ENCODE data around the gene USP48.
A peak's percentile ranks its signal among the peaks of the same experiment; 100 is the strongest.

The USP48 gene

DNA sequence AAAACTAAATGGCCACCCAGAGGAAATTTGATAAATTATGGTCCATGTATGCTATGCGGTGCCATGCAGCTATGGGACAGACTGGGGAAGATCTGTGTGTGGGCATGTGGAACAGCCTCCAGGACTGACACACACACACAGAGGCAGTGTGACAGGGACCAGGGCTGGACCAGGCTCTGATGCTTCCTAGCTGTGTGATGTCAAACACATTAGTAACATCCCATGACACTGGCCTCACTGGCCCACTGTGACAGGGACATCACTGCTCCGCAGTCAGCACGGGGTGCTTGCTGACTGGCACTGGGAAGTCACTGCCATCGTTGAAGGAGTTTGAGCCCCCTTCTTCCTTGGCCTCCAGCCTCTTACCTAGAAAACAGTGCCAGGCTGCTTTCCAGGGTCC lies 127.7 kb downstream of the USP48 start:
- TF ChIP-seq, protein P1, sequence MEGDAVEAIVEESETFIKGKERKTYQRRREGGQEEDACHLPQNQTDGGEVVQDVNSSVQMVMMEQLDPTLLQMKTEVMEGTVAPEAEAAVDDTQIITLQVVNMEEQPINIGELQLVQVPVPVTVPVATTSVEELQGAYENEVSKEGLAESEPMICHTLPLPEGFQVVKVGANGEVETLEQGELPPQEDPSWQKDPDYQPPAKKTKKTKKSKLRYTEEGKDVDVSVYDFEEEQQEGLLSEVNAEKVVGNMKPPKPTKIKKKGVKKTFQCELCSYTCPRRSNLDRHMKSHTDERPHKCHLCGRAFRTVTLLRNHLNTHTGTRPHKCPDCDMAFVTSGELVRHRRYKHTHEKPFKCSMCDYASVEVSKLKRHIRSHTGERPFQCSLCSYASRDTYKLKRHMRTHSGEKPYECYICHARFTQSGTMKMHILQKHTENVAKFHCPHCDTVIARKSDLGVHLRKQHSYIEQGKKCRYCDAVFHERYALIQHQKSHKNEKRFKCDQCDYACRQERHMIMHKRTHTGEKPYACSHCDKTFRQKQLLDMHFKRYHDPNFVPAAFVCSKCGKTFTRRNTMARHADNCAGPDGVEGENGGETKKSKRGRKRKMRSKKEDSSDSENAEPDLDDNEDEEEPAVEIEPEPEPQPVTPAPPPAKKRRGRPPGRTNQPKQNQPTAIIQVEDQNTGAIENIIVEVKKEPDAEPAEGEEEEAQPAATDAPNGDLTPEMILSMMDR (IDR thresholded peaks at IDR 0.05; ENCODE audit: extremely low read depth, missing control alignments), result no peak
- DNase-seq (ENCODE audit: low spot score), result no peak

DNA sequence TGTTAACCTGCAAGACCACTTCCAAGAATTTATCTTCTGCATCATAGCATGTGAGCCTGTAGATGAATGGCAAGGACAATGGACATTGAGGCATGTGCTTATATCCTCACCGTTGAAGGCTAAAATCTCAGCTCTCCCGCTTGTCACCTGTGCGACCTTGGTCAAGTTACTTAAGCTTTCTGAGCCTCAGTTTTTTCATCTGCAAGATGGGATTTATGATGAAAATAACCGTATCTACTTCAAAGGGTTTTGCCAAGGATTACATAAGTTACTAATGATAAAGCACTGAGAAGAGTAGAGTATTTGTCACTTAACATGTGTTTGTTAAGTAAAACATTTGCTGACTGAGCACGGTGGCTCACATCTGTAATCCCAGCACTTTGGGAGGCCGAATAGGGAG lies 128.7 kb downstream of the USP48 start:
- DNase-seq (ENCODE audit: low spot score), result no peak

DNA sequence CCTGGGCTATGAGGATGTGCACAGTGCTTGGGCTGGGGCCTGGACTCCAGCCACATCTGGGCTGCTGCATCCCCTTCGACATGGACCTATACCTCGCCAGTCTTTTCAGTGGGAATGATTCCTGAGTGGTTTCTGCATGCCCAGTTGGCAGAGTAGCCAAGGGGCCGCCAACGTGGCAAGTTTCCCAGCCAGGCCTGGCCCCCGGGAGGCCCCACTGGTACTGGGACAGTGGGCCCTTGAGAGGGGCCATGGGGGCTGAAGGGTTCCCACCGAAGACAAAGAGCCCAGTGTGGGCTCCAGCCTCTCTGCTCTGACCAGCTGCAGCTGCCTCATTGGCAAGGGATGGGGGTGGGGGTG lies 129.2 kb downstream of the USP48 start:
- TF ChIP-seq, protein P1 (IDR thresholded peaks at IDR 0.05; ENCODE audit: extremely low read depth, missing control alignments), result no peak
- DNase-seq (ENCODE audit: low spot score), result no peak

More for the DNA sequence above, 128.7 kb downstream of the USP48 start:
- TF ChIP-seq, protein P1 (IDR thresholded peaks at IDR 0.05; ENCODE audit: extremely low read depth, missing control alignments), result no peak

DNA sequence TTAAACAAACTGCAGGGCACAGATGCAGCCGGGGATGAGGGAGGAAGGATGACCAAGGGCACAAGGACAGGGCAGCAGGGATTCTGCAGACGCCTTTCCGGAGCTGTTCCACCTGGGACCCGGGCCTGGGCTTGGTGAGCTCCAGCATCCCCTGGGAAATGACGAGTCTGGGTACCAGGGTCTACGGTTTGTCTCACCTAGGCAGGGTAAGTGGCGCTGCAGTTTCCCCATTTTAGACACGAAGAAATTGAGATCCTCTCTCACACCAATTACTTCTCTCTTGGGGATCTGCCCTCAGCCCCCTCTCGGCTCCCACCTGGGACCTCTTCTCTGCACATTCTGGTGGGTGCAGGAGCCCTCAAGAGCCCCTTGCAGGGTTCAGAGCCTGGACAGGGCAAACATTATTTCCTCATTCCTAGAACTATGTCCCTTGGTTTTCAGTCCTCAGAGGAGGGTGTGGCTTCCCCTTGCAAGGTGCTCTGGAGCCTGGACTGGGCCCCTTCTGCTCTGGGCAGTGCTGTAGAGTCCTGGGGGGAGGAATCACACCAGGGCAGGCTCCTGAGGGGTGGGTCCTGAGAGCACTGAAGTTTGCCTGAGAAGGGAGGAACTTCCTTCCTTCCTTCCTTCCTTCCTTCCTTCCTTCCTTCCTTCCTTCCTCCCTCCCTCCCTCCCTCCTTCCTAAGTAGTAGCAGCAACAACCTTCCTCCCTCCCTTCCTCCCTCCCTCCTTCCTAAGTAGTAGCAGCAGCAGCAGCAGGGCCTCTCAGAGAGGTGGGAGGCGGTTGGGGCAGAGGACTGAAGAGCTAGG lies 129.8 kb downstream of the USP48 start:
- no peak for DNase-seq (ENCODE audit: low spot score)
- TF ChIP-seq, protein P1 (IDR thresholded peaks at IDR 0.05; ENCODE audit: extremely low read depth, missing control alignments), result no peak

DNA sequence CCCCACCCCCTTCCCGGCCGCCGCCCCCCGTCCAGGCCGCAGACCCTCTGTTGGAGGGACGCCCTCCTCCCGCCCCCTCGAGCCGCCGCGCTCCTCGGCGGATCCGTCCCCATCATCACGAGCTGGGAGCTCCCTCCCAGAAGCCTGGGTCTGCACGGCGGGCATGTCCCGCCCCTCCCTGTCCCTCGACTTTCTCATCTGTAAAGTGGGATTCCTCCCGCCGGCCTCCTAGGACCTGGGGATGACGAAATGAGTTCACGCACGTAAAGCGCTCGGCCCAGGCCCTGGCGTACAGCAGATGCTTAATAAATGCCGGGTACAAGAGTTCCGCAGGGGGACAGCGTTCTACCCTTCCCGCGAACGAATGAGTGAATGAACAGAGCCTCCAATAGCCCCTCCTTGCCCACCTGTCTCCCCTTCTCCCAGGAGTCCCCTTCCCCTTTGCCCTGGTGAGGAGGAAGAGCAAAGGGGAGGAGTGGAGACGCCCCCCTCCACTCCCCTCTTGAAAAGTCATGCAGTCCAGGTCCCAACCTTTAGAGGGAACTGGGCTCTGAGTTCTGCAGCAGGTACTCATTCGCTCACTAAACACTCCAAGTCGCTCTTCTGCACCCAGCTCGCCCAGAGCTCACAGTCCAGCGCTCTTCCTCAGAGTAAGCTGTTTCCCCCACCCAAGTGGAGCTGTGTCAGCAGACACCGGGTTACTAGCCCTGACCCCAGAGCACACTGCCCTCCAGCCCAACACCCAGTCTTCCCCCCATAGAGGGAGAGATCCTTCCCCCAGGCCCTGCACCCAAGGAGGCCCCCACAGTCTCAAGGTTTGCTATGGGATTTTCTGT lies 130.6 kb downstream of the USP48 start:
- DNase-seq (ENCODE audit: low spot score), result no peak
- TF ChIP-seq, protein P1 (IDR thresholded peaks at IDR 0.05; ENCODE audit: extremely low read depth, missing control alignments), result no peak

DNA sequence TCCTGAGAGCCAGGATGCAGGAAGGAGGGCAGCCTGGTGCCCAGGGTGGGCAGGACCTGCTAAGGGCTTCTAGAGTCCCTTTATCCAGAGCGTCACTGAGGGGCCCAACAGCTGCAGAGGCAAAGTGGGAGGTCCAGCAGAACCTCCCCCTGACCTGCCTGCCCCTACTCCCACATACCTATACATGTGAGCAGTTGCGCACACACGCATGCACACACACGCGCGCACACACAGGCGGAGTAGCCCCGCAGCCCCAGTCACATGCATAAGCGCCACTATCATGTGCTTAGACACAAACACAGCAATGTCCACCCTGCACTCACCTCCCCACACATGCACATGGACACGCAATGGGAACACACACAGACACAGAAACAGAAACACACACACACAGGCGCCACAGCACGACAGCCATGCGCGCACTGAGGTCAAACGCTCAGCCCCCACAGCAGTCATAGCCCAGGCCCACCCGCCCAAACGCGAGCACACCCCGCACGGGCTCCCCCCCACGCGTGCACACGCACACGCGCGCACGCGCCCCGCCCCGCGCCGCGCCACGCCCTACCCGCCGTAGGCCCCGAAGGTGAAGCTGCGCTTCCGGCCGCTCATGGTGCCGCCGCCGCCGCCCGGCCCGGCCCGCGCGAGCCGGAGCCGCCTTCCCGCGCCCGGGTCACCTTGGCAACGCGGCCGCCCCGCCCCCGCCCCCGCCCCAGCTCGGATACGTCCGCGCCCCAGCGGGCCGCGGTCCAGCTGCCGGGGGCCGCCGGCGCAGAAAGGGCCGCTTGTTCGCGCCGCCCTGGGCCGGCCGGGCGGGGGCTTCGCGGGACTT lies 131.5 kb downstream of the USP48 start:
- peak; percentile 79 for DNase-seq (ENCODE audit: low spot score)
- TF ChIP-seq, protein P1 (IDR thresholded peaks at IDR 0.05; ENCODE audit: extremely low read depth, missing control alignments), result no peak

Data from GM20000 (cell line).